IPS-15b (cell line): ENCODE measurements around the gene GALC.

Experiments used
- H3K27me3 ChIP-seq: one replicate; pipeline ENCODE4 v1.6.1; 2013; ENCODE audit warnings: low read length; ENCODE audit not compliant: control insufficient read depth, insufficient read depth
- H3K36me3 ChIP-seq: one replicate; pipeline ENCODE4 v1.6.1; 2013; ENCODE audit warnings: low read length; ENCODE audit not compliant: control insufficient read depth, insufficient read depth
- H3K4me1 ChIP-seq: one replicate; pipeline ENCODE4 v1.6.1; 2013; ENCODE audit warnings: mild to moderate bottlenecking, low read length; ENCODE audit not compliant: control insufficient read depth, insufficient read depth
- H3K4me3 ChIP-seq: one replicate; pipeline ENCODE4 v1.5.1; 2013; ENCODE audit warnings: low read depth, low read length
- H3K9ac ChIP-seq: one replicate; pipeline ENCODE4 v1.6.1; 2013; ENCODE audit warnings: low read depth, mild to moderate bottlenecking, low read length
- H3K9me3 ChIP-seq: one replicate; pipeline ENCODE4 v1.6.1; 2013; ENCODE audit warnings: mild to moderate bottlenecking, low read length; ENCODE audit not compliant: control insufficient read depth, insufficient read depth

Gene GALC

GRCh38 chr14:87896393-87897380 lies 96.3 kb downstream of the GALC start:
- Histone ChIP-seq H3K9ac (no peak overlapping the region), H3K36me3 (no peaks in the 10 kb centered on the region), H3K4me1 (no peaks in the 10 kb centered on the region), H3K27me3 (no peaks in the 10 kb centered on the region), H3K4me3 (no peak overlapping the region), H3K9me3 (no peaks in the 10 kb centered on the region)

- Histone ChIP-seq H3K9ac (no peak overlapping the region), H3K9me3 (no peaks in the 10 kb centered on the region), H3K36me3 (no peaks in the 10 kb centered on the region), H3K4me1 (no peaks in the 10 kb centered on the region), H3K27me3 (no peaks in the 10 kb centered on the region), H3K4me3 (no peak overlapping the region)
Measured at GRCh38 chr14:87894920-87895319, 98.1 kb downstream of the GALC start.

GRCh38 chr14:87892763-87893162 lies 100.2 kb downstream of the GALC start:
- no peaks in the 10 kb centered on the region for H3K9me3 ChIP-seq
- H3K9ac ChIP-seq, result no peak overlapping the region
- H3K4me1 ChIP-seq, result no peaks in the 10 kb centered on the region
- no peak overlapping the region for H3K4me3 ChIP-seq
- no peaks in the 10 kb centered on the region for H3K36me3 ChIP-seq
- H3K27me3 ChIP-seq, result no peaks in the 10 kb centered on the region

GRCh38 chr14:87888136-87888999 lies 104.6 kb downstream of the GALC start:
- Histone ChIP-seq H3K9me3 (no peaks in the 10 kb centered on the region), H3K36me3 (no peaks in the 10 kb centered on the region), H3K27me3 (no peaks in the 10 kb centered on the region), H3K4me1 (no peaks in the 10 kb centered on the region), H3K4me3 (no peak overlapping the region), H3K9ac (no peak overlapping the region)

- H3K36me3 ChIP-seq, result no peaks in the 10 kb centered on the region
- H3K27me3 ChIP-seq, result no peaks in the 10 kb centered on the region
- H3K4me3 ChIP-seq, result no peak overlapping the region
- no peaks in the 10 kb centered on the region for H3K9me3 ChIP-seq
- H3K9ac ChIP-seq, result no peak overlapping the region
- no peaks in the 10 kb centered on the region for H3K4me1 ChIP-seq
Measured at GRCh38 chr14:87883750-87884149, 109.2 kb downstream of the GALC start.
